SJCRH30 (cell line): Measurements from ENCODE around the gene MYH10. TPM values are rescaled to one million over a fixed set of nuclear protein-coding genes. Genes with fewer than 3 reads are reported as not detected.

ENCODE experiments used
- DNase-seq, 2 experiments: peaks; one replicate each; pipeline ENCODE4 v3.0.0-alpha.2; 2015 to 2020
- H3K27ac ChIP-seq: fragments of 250-450 bp; sonication (Bioruptor Pico); 2 replicates; pipeline ENCODE4 v1.5.1; 2020; ENCODE audit warnings: mild to moderate bottlenecking, moderate library complexity
- H3K27me3 ChIP-seq: fragments of 250-450 bp; sonication (Bioruptor Pico); 2 replicates; pipeline ENCODE4 v1.5.1; 2020; ENCODE audit warnings: mild to moderate bottlenecking, moderate library complexity
- H3K36me3 ChIP-seq: fragments of 250-450 bp; sonication (Bioruptor Pico); 2 replicates; pipeline ENCODE4 v1.5.1; 2020; ENCODE audit warnings: mild to moderate bottlenecking, moderate library complexity
- H3K4me1 ChIP-seq: fragments of 250-450 bp; sonication (Bioruptor Pico); 2 replicates; pipeline ENCODE4 v1.5.1; 2020; ENCODE audit warnings: mild to moderate bottlenecking, moderate library complexity
- H3K4me3 ChIP-seq: fragments of 250-450 bp; sonication (Bioruptor Pico); 2 replicates; pipeline ENCODE4 v1.5.1; 2020; ENCODE audit warnings: mild to moderate bottlenecking, moderate library complexity
- H3K9me3 ChIP-seq: fragments of 250-450 bp; sonication (Bioruptor Pico); replicated peaks from 2 replicates; pipeline ENCODE4 v1.5.1; 2020; ENCODE audit warnings: mild to moderate bottlenecking, moderate library complexity
- total RNA-seq: library from RNA; depleted of rRNA; stranded (reverse); fragments of >200 nt; shearing (Covaris generic); gene quantifications from 2 replicates; pipeline ENCODE4 v1.2.3, GENCODE V29; 2014

Gene MYH10
- total RNA-seq, 1 experiment from 2014 or later: 78.1 TPM

- peak overlapping the region; percentile 87 for H3K4me3 ChIP-seq
- no peaks in the 10 kb centered on the region for H3K27me3 ChIP-seq
- no peaks in the 10 kb centered on the region for H3K36me3 ChIP-seq
- H3K27ac ChIP-seq: peak overlapping the region; percentile 9; the same call in 1 of the 2 replicates
- peak; percentile 97 to 98 for DNase-seq
- peaks cover 8% of the 10 kb centered on the region for H3K4me1 ChIP-seq
- no peaks in the 10 kb centered on the region for H3K9me3 ChIP-seq
These were observed 453 bp upstream of the MYH10 start for GRCh38 chr17:8630802-8631553.

GRCh38 chr17:8629371-8630226, 926 bp downstream of the MYH10 start:
- Histone ChIP-seq H3K4me3 (peak overlapping the region; percentile 87), H3K4me1 (peaks cover 8% of the 10 kb centered on the region), H3K36me3 (no peaks in the 10 kb centered on the region), H3K9me3 (no peaks in the 10 kb centered on the region), H3K27me3 (no peaks in the 10 kb centered on the region), H3K27ac (peak overlapping the region; percentile 80)
- DNase-seq: peak; percentile 33 to 39

GRCh38 chr17:8628609-8629169, 1.8 kb downstream of the MYH10 start:
- peak in 1 of 2 experiments; percentile 15 for DNase-seq
- no peaks in the 10 kb centered on the region for H3K9me3 ChIP-seq
- peak overlapping the region; percentile 87 for H3K4me3 ChIP-seq
- H3K4me1 ChIP-seq: peaks cover 16% of the 10 kb centered on the region
- H3K27ac ChIP-seq: peak overlapping the region; percentile 80; the same call in 1 of the 2 replicates
- no peaks in the 10 kb centered on the region for H3K27me3 ChIP-seq
- no peaks in the 10 kb centered on the region for H3K36me3 ChIP-seq

DNA sequence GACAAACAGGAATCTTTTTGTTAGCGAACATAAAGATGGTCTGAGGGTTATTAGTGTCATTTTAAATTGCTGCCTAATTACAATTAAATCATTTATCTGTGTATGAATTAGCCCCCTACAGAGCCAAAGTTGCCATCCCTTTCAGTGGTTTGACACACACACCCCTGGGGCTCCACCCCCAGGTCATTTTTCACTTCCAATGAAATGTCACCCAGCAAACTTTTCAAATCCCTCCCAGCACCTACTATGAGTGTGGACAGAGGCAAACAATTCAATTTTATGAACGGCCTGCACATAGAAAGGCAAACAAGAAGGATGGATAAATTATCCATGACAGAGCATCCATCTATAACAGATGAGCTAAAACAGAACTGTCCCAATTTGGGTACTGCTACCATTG, 2.4 kb downstream of the MYH10 start:
- H3K36me3 ChIP-seq: no peaks in the 10 kb centered on the region
- H3K27ac ChIP-seq: no peak overlapping the region; the same call in 1 of the 2 replicates
- peaks cover 16% of the 10 kb centered on the region for H3K4me1 ChIP-seq
- peak in 1 of 2 experiments; percentile 9 for DNase-seq
- H3K9me3 ChIP-seq: no peaks in the 10 kb centered on the region
- H3K27me3 ChIP-seq: no peaks in the 10 kb centered on the region
- peak overlapping the region; percentile 87; the same call in 1 of the 2 replicates for H3K4me3 ChIP-seq

- no peaks in the 10 kb centered on the region for H3K9me3 ChIP-seq
- no peak overlapping the region for H3K27ac ChIP-seq
- DNase-seq: peak; percentile 3 to 4
- H3K4me1 ChIP-seq: peaks cover 12% of the 10 kb centered on the region
- peaks cover 9% of the 10 kb centered on the region; the same call in 1 of the 2 replicates for H3K36me3 ChIP-seq
- H3K4me3 ChIP-seq: no peak overlapping the region
- no peaks in the 10 kb centered on the region for H3K27me3 ChIP-seq
These were observed 6.9 kb downstream of the MYH10 start for GRCh38 chr17:8623591-8623990.

GRCh38 chr17:8622191-8622590, 8.3 kb downstream of the MYH10 start:
- H3K4me3 ChIP-seq: no peak overlapping the region
- H3K36me3 ChIP-seq: peaks cover 12% of the 10 kb centered on the region; the same call in 1 of the 2 replicates
- peaks cover 7% of the 10 kb centered on the region; the same call in 1 of the 2 replicates for H3K4me1 ChIP-seq
- no peaks in the 10 kb centered on the region for H3K27me3 ChIP-seq
- H3K9me3 ChIP-seq: no peaks in the 10 kb centered on the region
- H3K27ac ChIP-seq: no peak overlapping the region
- DNase-seq: no peak

- Histone ChIP-seq H3K36me3 (peaks cover 12% of the 10 kb centered on the region; the same call in 1 of the 2 replicates), H3K9me3 (no peaks in the 10 kb centered on the region), H3K4me1 (peaks cover 7% of the 10 kb centered on the region; the same call in 1 of the 2 replicates), H3K27me3 (no peaks in the 10 kb centered on the region), H3K4me3 (no peak overlapping the region), H3K27ac (no peak overlapping the region)
- DNase-seq: no peak
These were observed 8.9 kb downstream of the MYH10 start for GRCh38 chr17:8621585-8621984.

GRCh38 chr17:8619294-8619693, 11.2 kb downstream of the MYH10 start:
- peaks cover 12% of the 10 kb centered on the region; the same call in 1 of the 2 replicates for H3K36me3 ChIP-seq
- peaks cover 5% of the 10 kb centered on the region; the same call in 1 of the 2 replicates for H3K4me1 ChIP-seq
- DNase-seq: no peak
- no peaks in the 10 kb centered on the region for H3K27me3 ChIP-seq
- H3K27ac ChIP-seq: no peak overlapping the region
- no peak overlapping the region for H3K4me3 ChIP-seq
- no peaks in the 10 kb centered on the region for H3K9me3 ChIP-seq

GRCh38 chr17:8618825-8619224, 11.7 kb downstream of the MYH10 start:
- Histone ChIP-seq H3K4me1 (peaks cover under 1% of the 10 kb centered on the region; the same call in 1 of the 2 replicates), H3K27me3 (no peaks in the 10 kb centered on the region), H3K27ac (no peak overlapping the region), H3K9me3 (no peaks in the 10 kb centered on the region), H3K36me3 (peaks cover 12% of the 10 kb centered on the region; the same call in 1 of the 2 replicates), H3K4me3 (no peak overlapping the region)
- DNase-seq: no peak

- no peak for DNase-seq
- Histone ChIP-seq H3K4me3 (no peak overlapping the region), H3K36me3 (peaks cover 6% of the 10 kb centered on the region; the same call in 1 of the 2 replicates), H3K27ac (no peak overlapping the region), H3K27me3 (no peaks in the 10 kb centered on the region), H3K4me1 (no peaks in the 10 kb centered on the region), H3K9me3 (no peaks in the 10 kb centered on the region)
These were observed 15.5 kb downstream of the MYH10 start for GRCh38 chr17:8614988-8615387.

DNA sequence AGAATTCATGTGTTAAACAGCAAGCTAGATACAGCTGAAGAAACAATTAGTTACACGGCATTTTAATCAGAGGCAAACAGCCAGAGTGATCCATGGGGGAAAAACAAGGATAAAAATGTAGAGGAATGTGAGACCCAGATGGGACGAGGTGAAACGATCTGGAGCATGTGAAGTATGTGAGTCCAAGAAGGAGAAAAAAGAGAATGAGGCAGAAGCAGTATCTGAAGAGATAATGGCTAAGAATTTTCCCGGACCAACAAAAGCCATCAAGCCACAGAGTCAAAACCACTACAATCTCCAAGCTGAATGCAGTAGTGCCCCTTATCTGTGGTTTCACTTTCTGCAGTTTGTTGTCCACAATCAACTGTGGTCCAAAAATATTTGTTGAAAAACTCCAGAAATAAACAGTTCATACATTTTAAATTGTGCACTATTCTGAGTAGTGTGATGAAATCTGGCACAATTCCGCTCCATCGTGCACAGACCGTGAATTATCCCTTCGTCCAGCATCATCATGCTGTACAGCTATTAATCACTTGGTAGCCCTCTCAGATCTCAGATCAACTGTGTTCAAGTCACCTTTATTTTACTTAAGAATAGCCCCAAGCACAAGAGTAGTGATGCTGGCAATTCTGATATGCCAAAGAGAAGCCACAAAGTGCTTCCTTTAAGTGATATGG, 18.8 kb downstream of the MYH10 start:
- Histone ChIP-seq H3K4me3 (no peak overlapping the region), H3K27ac (no peak overlapping the region), H3K27me3 (no peaks in the 10 kb centered on the region), H3K9me3 (no peaks in the 10 kb centered on the region), H3K4me1 (no peaks in the 10 kb centered on the region), H3K36me3 (no peaks in the 10 kb centered on the region)
- no peak for DNase-seq

DNA sequence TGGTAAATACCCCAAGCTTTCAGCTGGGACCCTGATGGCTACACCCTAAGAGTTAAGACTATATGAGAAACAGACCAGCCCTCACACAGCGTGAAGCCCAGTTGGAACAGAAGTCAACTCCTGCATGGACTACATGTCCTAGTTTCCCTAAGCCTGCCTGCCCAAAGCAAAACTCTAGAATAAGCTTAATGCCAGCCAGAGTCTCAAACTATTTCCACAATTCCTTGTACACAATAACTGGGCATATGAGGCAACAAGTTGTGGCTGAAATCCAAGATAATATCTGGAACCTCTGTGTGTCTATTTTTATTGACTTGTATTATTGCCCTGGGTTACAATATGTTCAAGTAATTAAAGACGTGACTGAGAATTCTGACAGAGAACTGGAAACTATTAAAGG, 19.4 kb downstream of the MYH10 start:
- Histone ChIP-seq H3K9me3 (no peaks in the 10 kb centered on the region), H3K4me3 (no peak overlapping the region), H3K27ac (no peak overlapping the region), H3K27me3 (no peaks in the 10 kb centered on the region), H3K36me3 (no peaks in the 10 kb centered on the region), H3K4me1 (no peaks in the 10 kb centered on the region)
- no peak for DNase-seq

- Histone ChIP-seq H3K9me3 (no peaks in the 10 kb centered on the region), H3K4me3 (no peak overlapping the region), H3K27ac (no peak overlapping the region), H3K36me3 (no peaks in the 10 kb centered on the region), H3K4me1 (no peaks in the 10 kb centered on the region), H3K27me3 (no peaks in the 10 kb centered on the region)
- no peak for DNase-seq
These were observed 20.0 kb downstream of the MYH10 start for GRCh38 chr17:8610558-8610957.

DNA sequence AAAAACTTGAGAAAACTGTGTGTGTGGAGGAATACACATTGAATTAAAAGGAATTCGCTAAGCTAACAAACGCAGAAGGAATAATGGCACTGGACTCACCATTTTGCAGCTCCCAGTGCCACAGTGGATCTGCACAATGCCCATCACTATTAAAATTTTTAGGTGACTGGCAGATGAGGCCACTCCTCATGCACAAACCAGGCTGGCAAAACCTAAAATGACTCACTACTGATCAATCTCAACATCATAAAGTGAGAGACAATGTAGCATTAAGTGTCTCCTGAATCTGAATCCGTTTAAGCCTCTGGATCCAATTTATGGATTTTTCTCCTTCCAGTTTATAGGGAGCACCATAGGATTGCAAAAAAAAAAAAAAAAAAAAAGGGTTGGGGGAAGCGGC, 20.6 kb downstream of the MYH10 start:
- no peaks in the 10 kb centered on the region for H3K4me1 ChIP-seq
- DNase-seq: no peak
- no peak overlapping the region for H3K27ac ChIP-seq
- H3K4me3 ChIP-seq: no peak overlapping the region
- no peaks in the 10 kb centered on the region for H3K36me3 ChIP-seq
- no peaks in the 10 kb centered on the region for H3K27me3 ChIP-seq
- H3K9me3 ChIP-seq: no peaks in the 10 kb centered on the region
